CD4-positive, alpha-beta T cell (primary cell): ENCODE data around the gene CAMTA1. TPM values are rescaled to one million over a fixed set of nuclear protein-coding genes. Genes with fewer than 3 reads are reported as not detected.

Experiments used
- ATAC-seq: fragments of 200-7000 bp; cut with Tn5 transposase; one replicate; pipeline ENCODE4 v1.10.0; 2022; ENCODE audit warnings: mild to moderate bottlenecking; ENCODE audit not compliant: poor library complexity
- CTCF ChIA-PET: fragments of 350-600 bp; sonication (Branson Sonifier 250); formaldehyde crosslinking; loops from one replicate; lab custom pipeline; 2021; ENCODE audit warnings: antibody characterized with exemption, inconsistent platforms; lab: Charles Lee
- POLR2A ChIA-PET: fragments of 350-600 bp; sonication (Branson Sonifier 250); formaldehyde crosslinking; loops from one replicate; lab custom pipeline; 2021; ENCODE audit warnings: antibody characterized with exemption, inconsistent platforms; lab: Charles Lee
- DNase-seq, 14 experiments: peaks; one replicate each; pipeline ENCODE4 v3.0.0-alpha.2; 2013 to 2020; ENCODE audit warnings: mixed read lengths in 2 of 14
- H3K27ac ChIP-seq, 2 donors: one replicate each; pipeline versions ENCODE4 v1.5.1 to v1.7.0; 2013; ENCODE audit warnings: low read length in 2 of 2, low read depth in 1 of 2, mild to moderate bottlenecking in 1 of 2
- H3K27me3 ChIP-seq, 2 experiments: 1 replicate in 1 of 2; 2 replicates in 1 of 2; pipeline versions ENCODE4 v1.6.1 to v1.7.0; 2013; ENCODE audit warnings: low read length in 2 of 2, control low read depth in 1 of 2, mild to moderate bottlenecking in 1 of 2, moderate library complexity in 1 of 2; ENCODE audit not compliant: insufficient read depth in 2 of 2, control insufficient read depth in 1 of 2
- H3K36me3 ChIP-seq: one replicate; pipeline ENCODE4 v1.6.1; 2013; ENCODE audit warnings: low read length, control low read depth; ENCODE audit not compliant: insufficient read depth
- H3K4me1 ChIP-seq: one replicate; pipeline ENCODE4 v1.6.1; 2013; ENCODE audit warnings: low read length, control low read depth; ENCODE audit not compliant: insufficient read depth
- H3K4me3 ChIP-seq: one replicate; pipeline ENCODE4 v1.5.1; 2013; ENCODE audit warnings: mild to moderate bottlenecking, low read length, moderate library complexity
- H3K9me3 ChIP-seq, 2 experiments: 1 replicate in 1 of 2; 2 replicates in 1 of 2; pipeline versions ENCODE4 v1.6.1 to v1.7.0; 2013; ENCODE audit warnings: low read length in 2 of 2, mild to moderate bottlenecking in 2 of 2, control low read depth in 1 of 2, moderate library complexity in 1 of 2; ENCODE audit not compliant: control insufficient read depth in 1 of 2, insufficient read depth in 1 of 2
- H3K27ac Mint-ChIP-seq: one replicate; pipeline ENCODE4 v1.8.0; 2020; ENCODE audit warnings: mixed read lengths
- H3K27me3 Mint-ChIP-seq: one replicate; pipeline ENCODE4 v1.8.0; 2021; ENCODE audit warnings: mixed read lengths
- H3K36me3 Mint-ChIP-seq: one replicate; pipeline ENCODE4 v1.8.0; 2021; ENCODE audit warnings: low read depth, mixed read lengths
- H3K4me1 Mint-ChIP-seq: one replicate; pipeline ENCODE4 v1.8.0; 2021; ENCODE audit warnings: low read depth, mixed read lengths
- H3K4me3 Mint-ChIP-seq: one replicate; pipeline ENCODE4 v1.8.0; 2020; ENCODE audit warnings: mild to moderate bottlenecking, mixed read lengths
- H3K9me3 Mint-ChIP-seq: one replicate; pipeline ENCODE4 v1.8.0; 2020; ENCODE audit warnings: mixed read lengths
- CTCF ChIP-seq: fragments of 200-600 bp; IDR thresholded peaks from one replicate; pipeline ENCODE4 v1.8.0; 2022; ENCODE audit warnings: antibody characterized with exemption, mild to moderate bottlenecking
- intact Hi-C, 2 experiments: fragments of 100-400 bp; cut with DNase I in 1 of 2; cut with micrococcal nuclease in 1 of 2; formaldehyde crosslinking; loops; one replicate each; pipeline versions ENCODE4 v1.15.1 to v1.9.0; 2023 to 2025; cut with DNase I, micrococcal nuclease
- total RNA-seq, 174 experiments: library from RNA in 2 of 174; stranded (reverse) in 2 of 174; gene quantifications; one replicate each; pipeline ENCODE4 v1.2.3 and lab custom pipeline; 2021 to 2026

CAMTA1 gene
- total RNA-seq, 2 experiments from 2014 or later = 38.6 to 39.3 TPM

- Mint-ChIP-seq H3K9me3 (peaks cover 6% of the 10 kb centered on the region), H3K36me3 (no peaks in the 10 kb centered on the region)
- intact Hi-C loops = no loop called here
These were observed 294.4 kb downstream of the CAMTA1 start for GRCh38 chr1:7079637-7080036.

GRCh38 chr1:7084232-7084894 is 299.1 kb downstream of the CAMTA1 start:
- no peak overlapping the region for H3K4me3 ChIP-seq
- H3K36me3 ChIP-seq = no peaks in the 10 kb centered on the region
- H3K27me3 ChIP-seq = no peaks in the 10 kb centered on the region
- Mint-ChIP-seq H3K27me3 (peaks cover 10% of the 10 kb centered on the region), H3K27ac (no peak overlapping the region), H3K4me1 (no peaks in the 10 kb centered on the region), H3K36me3 (no peaks in the 10 kb centered on the region), H3K9me3 (peaks cover 5% of the 10 kb centered on the region), H3K4me3 (no peak overlapping the region)
- intact Hi-C loops = no loop called here
- ChIA-PET CTCF (no interaction called here), POLR2A (no interaction called here)
- ATAC-seq (no peak), DNase-seq (no peak)
- no peaks in the 10 kb centered on the region for H3K4me1 ChIP-seq
- H3K9me3 ChIP-seq = peaks cover 0 to 8% of the 10 kb centered on the region in 2 experiments
- no peak overlapping the region for H3K27ac ChIP-seq
- no peak for TF ChIP-seq CTCF

More at GRCh38 chr1:7079637-7080036, 294.4 kb downstream of the CAMTA1 start:
- DNase-seq (no peak), ATAC-seq (no peak)
- H3K27me3 Mint-ChIP-seq = peaks cover 24% of the 10 kb centered on the region
- H3K9me3 ChIP-seq = peaks cover 0 to 11% of the 10 kb centered on the region in 2 experiments
- ChIA-PET POLR2A (no interaction called here), CTCF (interaction anchor here (1.0 kb wide), 1 partner anchor 10 kb away, joined by 3 read pairs; no protein-coding TSS in a partner anchor)
- no peak overlapping the region for H3K27ac ChIP-seq
- H3K4me1 ChIP-seq = no peaks in the 10 kb centered on the region
- H3K4me1 Mint-ChIP-seq = no peaks in the 10 kb centered on the region
- H3K4me3 Mint-ChIP-seq = no peak overlapping the region
- no peak overlapping the region for H3K4me3 ChIP-seq
- no peaks in the 10 kb centered on the region for H3K27me3 ChIP-seq
- no peaks in the 10 kb centered on the region for H3K36me3 ChIP-seq
- no peak for TF ChIP-seq CTCF
- no peak overlapping the region for H3K27ac Mint-ChIP-seq

GRCh38 chr1:7085521-7085920 is 300.3 kb downstream of the CAMTA1 start:
- no peaks in the 10 kb centered on the region for H3K36me3 ChIP-seq
- TF ChIP-seq CTCF = no peak
- Mint-ChIP-seq H3K9me3 (no peaks in the 10 kb centered on the region), H3K4me1 (no peaks in the 10 kb centered on the region), H3K36me3 (no peaks in the 10 kb centered on the region), H3K4me3 (no peak overlapping the region), H3K27ac (no peak overlapping the region), H3K27me3 (peaks cover 6% of the 10 kb centered on the region)
- H3K4me1 ChIP-seq = no peaks in the 10 kb centered on the region
- H3K4me3 ChIP-seq = no peak overlapping the region
- ChIA-PET POLR2A (no interaction called here), CTCF (no interaction called here)
- H3K9me3 ChIP-seq = peaks cover 0 to 5% of the 10 kb centered on the region in 2 experiments
- H3K27me3 ChIP-seq = no peaks in the 10 kb centered on the region
- intact Hi-C loops = no loop called here
- H3K27ac ChIP-seq = no peak overlapping the region
- ATAC-seq (no peak), DNase-seq (no peak)
